ENCODE results near the gene EPHB2.
A peak's percentile ranks its signal among the peaks of the same experiment; 100 is the strongest.
"Not testable (repeated sequence)": the region's sequence is repeated elsewhere in the genome, so short reads cannot be mapped to it uniquely, and the experiment has no call there.

Gene EPHB2

DNA sequence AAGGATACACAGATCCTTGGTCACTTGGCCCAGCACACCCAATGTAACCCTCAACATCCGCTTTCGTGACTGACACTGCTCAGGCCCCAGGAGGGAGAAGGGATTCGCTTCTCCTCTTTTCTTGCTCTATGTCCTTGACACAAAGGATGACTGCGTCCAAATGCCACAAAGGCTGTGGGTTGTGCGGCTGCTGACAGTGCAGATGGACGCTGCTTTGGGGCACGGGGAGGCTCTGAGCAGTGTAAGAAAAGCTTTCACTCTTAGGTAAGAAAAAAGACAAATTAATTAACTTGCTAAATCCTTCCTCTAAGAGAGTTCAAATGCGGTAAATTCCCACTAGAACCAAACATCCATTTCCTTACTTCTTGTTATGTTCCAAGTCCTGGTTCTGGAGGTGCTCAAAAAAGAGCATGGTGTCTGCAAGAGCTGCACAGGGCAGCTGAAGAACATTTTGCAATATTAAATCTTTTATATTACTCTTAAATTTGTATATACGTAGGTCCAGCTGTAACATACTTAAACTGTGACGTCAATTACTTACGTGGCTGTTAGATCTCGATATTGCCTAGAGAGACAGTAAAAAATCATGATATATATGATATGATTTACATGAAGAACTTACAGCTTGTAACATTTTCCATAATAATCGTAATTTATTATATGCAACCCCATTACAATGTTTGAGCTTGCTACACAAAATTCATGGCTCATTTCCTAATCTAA, 19.4 kb upstream of the EPHB2 start:
- no peak for DNase-seq

DNA sequence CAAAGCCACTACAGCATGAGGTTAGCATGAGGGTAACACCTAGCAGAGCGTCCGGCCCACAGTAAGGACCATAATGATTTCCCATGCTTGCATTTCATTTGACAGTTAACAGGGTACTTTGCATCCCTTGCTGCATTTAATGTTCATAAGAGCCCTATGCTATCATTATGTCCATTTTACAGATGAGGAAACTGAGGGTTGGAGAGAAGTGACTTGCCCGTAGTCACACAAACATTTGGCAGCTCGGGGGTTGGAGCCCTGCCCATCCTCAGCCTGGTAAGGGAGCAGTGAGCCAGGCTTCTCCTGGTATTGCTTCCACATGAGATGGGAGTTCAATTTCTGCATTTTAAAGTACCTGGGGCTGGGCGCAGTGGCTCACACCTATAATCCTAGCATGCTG, 16.5 kb upstream of the EPHB2 start:
- no peak for DNase-seq

DNA sequence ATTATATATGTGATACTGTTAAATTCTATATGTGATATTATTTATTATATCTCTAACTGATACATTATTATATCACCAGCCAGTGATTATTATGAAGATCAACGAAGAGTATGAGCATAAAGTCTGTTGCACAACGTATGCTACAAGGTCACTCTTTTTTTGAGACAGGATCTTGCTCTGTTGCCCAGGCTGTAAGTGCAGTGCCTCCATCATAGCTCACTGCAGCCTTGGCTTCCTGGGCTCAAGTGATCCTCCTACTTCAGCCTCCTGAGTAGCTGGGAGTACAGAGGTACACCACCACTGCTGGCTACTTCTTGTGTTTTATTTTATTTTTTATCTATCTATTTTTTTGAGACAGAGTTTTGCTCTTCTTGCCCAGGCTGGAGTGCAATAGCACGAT, 14.0 kb upstream of the EPHB2 start:
- DNase-seq: no peak

DNA sequence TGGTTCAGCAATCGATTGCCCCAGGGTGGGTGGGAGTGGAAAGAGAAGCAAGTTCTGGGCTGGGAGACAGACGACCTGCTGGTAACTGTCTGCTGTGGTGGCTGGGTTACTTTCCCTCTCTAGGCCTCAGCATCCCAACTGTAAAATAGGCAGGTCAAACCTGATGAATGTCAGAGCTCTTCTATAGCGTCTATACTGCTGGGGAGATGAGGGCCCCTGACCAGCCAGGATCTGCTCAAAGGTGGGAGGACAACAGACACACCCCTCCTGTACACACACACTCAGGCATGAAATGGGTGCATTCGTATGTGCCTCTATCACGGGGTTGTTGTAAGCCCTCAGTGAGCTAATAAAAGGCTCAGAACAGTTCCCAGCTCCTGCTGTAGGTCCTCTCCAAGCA, 12.7 kb upstream of the EPHB2 start:
- no peak for DNase-seq

DNA sequence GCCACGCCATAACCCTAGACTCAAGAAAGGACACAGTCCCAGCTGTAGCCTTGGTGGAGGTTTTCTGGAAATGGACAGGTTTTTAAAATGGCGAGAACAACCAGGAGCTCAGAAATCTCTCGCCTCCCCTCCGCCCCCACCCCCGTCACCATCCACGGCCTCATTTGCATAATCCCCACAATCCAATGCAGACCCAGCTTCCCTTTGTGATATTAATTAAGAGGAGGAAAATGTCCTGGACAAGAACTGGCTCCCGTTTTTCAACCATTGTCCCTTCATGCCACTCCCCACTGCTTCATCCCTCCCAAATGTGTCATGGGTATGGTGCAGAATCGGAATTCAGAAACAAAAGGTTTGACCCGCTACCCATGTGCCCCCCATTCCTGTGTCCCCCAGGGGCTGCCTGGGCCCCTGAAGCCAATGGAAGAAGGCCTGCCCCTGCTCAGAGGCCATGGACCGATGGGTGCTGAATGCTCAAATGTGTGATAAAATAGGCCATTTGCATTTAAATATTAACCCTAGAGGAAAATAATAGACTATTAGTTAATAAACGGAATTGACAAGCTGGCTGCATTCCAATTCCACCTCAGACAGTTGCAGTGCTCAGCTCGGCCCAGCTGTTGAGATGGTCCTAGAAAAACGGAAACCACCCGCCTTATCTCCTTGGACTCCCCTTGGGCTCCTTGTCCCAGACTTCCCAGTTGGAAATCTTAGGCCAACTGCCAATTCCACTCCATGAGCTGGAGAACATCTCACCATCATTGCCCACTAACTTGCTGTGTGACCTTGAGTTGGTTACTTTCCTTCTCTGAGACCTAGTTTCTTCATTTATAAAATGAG, 10.7 kb upstream of the EPHB2 start:
- no peak for DNase-seq

DNA sequence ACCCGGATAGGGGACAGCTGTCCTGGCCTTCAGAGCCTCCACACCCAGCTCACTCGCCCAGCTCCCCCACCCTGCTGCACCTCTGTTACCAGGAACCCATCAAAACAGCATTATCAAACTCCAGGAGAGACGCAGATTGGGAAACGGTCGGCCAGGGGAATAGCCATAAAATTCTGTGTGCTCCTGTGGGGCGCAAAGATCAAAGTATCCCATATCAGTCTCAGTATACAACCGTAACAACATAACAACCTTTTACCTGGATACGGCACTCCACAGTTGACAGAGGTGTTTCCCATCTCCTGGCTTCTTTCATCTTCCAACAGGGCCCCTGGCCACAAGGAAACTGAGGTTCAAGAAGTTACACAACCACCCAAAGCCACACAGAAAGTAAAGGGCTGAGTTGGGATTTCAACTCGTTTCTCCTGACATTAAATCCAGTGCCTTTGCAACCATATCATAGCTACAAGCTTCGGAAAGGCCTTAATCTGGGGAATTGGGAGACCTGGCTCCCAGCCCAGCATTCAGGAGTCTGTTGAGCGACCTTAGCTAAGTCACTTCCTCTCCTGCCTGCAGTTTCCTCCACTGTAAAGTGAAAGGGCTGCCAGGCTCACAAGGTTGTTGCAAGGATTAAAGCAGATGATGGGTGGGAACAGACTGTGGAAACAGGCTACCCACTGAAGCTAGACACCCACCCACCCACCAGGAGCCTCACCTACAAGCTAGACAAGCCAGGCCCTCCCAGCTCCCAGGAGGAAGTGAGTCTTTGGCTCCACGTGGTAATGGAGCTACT, 8.1 kb upstream of the EPHB2 start:
- no peak for DNase-seq

DNA sequence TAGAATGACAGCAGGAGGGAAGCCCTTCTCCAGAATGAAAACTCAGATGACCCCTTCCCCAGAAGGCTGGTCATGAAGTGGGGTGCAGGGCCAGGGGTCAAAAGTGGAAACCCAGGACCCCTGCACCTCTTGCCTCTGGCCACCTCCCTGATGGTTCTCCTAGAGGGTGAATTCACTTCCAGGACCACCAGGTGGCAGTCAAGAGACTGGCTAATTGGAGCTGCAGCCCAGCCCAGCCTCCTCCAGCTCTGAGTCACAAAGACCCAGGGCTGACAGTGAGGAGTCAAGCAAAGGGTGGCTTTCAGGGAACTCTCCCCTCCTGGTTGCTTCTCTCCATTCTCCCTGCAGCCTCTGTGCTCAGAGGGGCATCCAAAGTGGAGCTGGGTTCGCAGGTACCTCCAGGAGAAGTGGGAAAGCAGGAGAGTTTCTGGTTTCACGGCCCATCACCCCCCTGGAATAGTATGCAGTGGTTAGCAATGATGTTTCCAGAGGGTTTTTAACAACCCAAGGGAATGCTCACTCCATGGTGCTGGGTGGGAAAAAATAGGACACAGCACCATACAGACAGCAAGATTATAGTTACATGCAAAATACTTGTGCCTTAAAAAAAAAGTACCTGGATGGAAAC, 6.1 kb upstream of the EPHB2 start:
- DNase-seq: peak; percentile 65

DNA sequence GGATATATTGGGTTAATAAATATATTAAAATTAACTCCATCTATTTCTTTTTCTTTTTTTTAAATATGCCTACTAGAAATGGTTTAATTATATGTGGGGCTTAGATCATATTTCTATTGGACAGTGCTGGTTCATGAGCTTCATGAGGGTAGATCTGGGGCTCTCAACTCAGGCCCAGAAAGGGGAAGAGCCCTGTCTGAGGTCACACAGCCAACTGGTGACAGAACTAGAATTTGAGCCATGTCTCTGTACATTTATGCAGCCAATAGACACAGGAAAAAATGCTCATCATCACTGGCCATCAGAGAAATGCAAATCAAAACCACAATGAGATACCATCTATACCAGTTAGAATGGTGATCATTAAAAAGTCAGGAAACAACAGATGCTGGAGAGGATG, 5.1 kb upstream of the EPHB2 start:
- no peak for DNase-seq

DNA sequence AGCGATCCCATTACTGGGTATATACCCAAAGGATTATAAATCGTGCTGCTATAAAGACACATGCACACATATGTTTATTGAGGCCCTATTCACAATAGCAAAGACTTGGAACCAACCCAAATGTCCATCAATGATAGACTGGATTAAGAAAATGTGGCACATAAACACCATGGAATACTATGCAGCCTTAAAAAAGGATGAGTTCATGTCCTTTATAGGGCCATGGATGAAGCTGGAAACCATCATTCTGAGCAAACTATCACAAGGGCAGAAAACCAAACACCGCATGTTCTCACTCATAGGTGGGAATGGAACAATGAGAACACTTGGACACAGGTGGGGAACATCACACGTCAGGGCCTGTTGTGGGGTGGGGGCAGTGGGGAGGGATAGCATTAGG, 4.5 kb upstream of the EPHB2 start:
- not testable (repeated sequence) for DNase-seq

DNA sequence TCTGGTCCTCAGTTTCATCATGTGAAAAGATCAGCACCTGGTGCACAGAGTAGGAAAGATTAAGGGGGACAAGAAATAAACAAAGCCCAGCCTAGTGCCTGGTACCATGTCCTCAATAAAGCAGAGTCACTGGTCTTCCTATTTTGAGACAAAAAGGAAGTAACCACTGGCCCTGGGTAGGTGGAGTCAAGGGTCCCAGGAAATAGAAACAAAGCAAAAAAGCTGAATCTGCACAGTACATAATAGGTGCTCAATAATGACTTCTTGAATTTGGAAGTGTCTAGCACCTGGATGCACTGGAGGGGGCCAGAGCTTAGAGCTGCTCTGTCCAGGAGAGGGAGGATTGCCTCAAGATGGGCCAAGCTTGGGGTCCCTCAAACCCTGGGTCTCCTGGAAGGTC, 1.9 kb upstream of the EPHB2 start:
- no peak for DNase-seq

DNA sequence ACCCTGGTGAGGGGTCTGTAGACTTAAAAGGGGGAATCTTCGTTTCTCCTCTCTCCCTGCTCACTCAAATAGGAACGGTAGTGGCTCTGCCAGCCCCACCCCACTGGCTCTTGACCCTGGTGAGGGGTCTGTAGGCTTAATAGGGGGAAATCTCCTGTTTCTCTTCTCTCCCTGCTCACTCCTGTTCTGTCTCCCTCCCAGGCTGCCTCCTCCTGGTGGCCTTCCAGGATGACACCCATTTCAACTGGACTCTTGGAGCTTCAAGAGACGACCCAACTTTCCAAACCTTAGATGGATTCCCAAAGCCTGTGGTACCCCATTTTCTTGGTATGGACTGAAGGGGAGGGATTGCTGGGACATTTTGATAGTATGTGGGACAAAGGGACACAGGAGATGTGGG, 1.4 kb upstream of the EPHB2 start:
- no peak for DNase-seq

DNA sequence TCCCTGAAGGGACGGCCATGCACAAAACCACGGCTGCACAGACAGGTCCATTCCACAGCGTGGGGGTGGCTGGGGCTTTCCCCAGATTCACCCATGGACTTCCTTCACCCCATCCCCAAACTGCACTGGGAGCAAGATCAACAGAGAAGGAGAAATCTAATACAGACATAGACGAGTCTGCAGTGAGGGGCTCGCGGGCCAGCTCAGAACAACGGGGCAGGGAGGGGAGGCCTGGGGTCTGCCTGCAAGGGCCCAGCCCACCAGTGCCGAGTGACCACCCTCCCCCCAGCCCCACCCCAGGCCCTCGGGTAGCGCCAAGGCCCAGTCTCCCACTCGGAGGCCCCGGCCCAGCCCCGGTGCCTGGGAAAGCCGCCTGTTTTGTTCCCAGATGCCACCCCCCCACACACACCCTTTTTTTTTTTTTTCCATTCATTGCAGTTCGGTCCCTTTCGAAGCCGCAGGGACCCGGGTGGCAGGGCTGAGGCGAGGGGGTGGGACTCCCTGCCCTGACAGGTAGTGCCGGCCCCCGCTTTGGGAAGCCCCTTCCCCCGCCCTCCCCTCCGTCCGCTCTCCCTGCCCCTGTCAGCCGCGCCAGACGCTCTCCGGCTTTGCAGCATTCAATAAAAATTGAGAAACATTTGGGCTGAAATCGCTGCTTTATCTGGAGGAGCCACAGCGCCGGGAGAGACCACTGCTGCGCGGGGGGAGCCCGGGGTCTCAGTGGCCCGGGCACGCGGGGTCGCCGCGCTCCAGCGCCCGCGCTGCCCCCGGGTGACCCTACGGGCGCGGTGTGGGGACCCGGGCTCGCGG, 543 bp upstream of the EPHB2 start:
- peak; percentile 23 for DNase-seq

DNA sequence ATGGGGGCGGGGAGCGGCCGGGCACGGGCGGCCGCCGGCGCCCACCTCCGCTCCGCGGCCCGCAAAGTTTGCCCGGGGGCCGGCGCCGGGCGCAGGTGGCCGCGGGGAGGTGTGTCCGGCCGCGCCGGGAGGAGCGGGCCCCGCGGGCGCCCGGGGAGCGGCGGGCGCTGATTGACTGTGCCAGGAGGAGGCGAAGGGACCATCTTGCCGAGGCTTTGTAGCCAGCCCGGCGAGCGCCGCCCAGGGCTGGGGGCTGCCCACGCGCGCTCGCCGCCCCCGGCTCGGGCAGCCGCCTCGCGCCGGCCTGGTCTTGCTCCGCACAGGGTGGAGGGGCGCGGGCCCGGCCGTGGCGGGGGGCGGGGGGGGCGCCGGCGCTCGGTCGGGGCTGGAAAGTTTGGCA, 432 bp downstream of the EPHB2 start:
- DNase-seq: no peak

DNA sequence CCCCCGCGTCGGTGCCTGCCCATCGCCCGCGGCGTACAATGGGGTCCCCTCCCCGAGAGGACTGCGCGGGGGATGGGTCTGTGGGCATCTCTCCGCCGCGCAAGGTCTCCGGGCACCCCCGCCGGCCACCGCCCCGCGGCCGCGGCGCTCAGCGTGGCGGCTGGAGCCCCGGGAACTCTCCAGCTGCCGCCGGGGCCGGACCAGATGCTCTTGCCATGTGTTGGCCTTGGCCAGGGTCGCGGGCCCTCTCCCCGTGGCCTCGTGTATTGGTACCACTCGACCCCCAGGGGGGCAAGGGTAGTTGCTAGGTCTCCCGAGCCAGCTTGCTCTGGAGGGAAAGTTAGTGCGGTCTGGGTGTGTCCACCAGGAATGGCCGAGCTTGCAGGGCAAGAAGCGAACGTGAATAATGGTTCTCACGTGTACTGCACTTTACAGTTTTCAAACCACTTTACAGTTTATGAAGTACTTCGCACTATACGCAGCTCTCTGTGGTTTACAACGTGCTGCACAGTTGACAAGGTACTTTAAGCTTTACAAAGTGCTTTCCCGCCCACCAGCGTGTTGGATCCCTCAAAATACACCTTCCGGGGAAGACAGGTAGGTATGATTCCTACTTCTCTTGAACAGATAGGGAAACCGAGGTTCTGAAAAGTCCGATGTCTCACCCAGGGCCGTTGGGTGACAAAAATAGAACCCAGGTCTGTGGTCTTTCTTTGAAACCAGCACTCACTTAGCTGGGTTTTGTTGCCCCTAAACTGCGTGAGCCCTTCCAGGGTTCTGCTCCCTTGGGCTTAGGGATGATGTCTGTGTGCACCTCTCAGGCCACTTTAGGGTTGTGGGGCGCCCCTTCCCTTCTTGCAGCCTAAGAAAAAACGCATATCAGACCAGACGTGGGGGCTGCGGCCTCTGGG, 1.2 kb downstream of the EPHB2 start:
- no peak for DNase-seq

DNA sequence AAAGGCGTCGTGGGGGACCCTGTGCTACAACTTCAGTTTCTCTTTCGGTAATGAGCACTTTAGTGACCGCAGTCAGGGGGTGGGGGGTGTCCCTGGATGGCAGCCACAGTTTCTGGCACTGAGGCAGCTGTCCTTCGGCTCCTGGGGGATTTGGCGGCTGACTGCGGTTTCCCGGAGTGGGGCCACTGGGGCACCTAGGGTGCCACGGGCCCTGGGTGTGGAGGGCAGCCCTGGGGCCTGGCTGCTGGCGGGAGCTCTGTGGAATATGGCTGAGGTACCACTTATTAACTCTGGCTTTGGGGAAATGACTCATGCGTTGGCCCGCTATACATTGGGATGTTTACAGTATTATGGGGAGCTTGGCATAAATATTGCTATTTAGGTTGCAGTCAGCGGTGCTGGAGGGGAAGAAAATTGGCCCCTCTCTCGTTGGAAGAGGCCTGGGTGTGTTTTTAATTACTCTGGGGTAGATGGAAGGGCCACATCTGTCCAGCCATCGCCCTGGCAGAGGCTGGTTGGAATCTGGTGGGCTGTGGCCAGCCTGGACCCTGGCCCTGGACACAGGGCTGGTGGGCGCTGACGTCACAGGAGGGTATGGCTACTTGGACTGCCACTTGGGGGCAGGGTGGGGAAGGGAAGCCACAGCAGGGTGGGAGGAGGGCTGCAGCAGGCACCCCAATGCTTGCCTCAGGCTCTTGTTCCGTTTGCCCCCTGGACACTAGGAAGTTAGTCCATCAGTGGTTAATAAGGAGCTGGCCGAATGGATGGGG, 2.0 kb downstream of the EPHB2 start:
- no peak for DNase-seq

DNA sequence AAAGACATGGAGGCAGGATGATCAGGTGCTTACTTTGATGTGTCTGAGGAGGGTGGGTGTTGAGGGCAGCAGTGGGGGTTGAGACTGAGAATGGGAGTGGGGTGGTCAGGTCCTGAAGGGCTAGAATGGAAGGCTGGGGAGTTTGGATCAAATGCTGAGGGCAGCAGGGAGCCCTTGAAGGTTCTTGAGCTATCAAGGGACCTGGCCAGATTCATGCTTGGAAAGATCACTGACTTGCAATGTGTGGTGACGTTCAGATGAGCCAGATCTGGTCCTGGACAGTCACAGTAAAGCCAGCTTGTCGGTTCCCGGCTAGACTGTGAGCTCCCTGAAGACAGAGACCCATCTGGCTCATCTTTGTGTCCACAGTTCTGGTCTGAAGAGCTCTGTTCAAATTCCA, 3.8 kb downstream of the EPHB2 start:
- no peak for DNase-seq

DNA sequence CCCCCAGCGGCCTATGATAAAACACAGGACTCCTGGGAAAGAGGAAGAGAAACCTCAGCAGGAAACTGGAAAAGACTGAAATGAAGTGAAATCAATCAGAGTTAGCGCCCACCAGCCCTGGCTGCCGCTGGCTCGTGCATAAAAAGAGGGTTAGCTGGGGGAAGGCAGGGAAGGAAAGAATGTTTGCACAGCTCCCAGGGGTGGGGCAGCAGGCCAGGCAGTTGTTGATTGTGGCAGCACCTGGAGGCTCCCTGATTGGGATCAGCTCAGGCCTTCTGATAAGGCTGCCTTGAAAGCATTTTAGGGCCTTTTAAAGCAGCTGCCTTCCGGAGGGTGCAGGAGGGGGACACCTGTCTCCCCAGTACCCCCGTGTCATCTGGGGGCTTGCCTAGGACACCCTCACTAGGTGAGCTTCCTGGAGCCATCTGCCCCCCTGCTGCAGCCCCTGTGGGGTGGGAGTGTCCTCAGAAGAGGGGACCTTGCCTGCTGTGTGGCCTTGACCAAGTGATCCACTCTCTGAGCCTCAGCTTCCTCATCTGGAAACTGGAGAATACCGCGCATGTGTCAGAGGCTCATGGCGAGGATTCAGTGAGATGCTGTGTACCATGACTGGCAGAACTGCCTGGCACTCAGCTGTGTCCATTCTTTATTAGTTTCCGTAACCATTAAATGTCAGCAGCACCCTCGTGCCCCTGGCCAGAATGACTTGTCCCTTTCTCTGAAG, 6.6 kb downstream of the EPHB2 start:
- no peak for DNase-seq

DNA sequence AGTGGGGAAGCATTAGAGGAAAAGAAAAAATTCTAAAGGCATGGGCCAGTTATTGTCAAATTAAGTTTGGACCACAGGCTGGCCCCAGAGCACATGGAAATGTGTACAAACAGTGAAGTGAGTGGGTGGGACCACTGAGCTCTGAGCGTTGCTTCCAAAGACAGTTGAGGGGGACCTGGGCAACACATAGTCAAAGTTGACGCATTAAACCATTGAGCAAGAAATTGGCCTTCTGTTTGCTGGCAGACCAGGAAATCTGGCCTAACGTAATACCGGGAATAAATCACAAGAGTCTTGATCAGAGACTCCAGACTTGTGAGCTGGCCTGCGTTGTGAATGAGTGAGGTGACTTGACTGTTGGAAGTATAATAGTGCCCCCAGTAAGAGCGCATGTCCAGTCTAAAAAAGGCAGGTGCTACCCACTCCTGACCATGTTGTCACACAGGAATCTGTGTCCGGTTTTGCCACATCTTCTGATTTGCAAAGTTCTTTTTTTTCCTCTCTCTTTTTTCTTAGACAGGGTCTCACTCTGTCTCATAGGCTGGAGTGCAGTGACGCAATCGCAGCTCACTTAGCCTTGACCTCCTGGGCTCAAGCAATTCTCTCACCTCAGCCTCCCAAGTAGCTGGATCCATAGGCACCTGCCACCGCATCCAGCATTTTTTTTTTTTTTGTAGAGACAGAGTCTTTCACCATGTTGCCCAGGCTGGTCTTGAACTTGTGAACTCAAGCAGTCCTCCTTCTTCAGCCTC, 10.7 kb downstream of the EPHB2 start:
- no peak for DNase-seq
